Anterior cingulate cortex (tissue), 58 donors: ENCODE results near the gene MYOM1.

ENCODE experiments used
- DNase-seq, 58 donors: peaks; one replicate each; lab custom pipeline; 2025; lab: John Stamatoyannopoulos, UW

The MYOM1 gene

GRCh38 chr18:3122851-3123250, 96.9 kb downstream of the MYOM1 start:
- no peak for DNase-seq

- DNase-seq: no peak
Measured at GRCh38 chr18:3121259-3121658, 98.5 kb downstream of the MYOM1 start.

- no peak for DNase-seq
Measured at GRCh38 chr18:3120356-3120755, 99.4 kb downstream of the MYOM1 start.

- DNase-seq: no peak
Measured at GRCh38 chr18:3119401-3120341, 100.1 kb downstream of the MYOM1 start.

- DNase-seq: no peak
Measured at GRCh38 chr18:3118195-3119010, 101.4 kb downstream of the MYOM1 start.

GRCh38 chr18:3117493-3118192, 102.1 kb downstream of the MYOM1 start:
- DNase-seq: no peak

GRCh38 chr18:3115447-3116030, 104.2 kb downstream of the MYOM1 start:
- no peak for DNase-seq

GRCh38 chr18:3114451-3114850, 105.3 kb downstream of the MYOM1 start:
- DNase-seq: no peak

- DNase-seq: no peak
Measured at GRCh38 chr18:3114026-3114425, 105.7 kb downstream of the MYOM1 start.

- no peak for DNase-seq
Measured at GRCh38 chr18:3111523-3112240, 108.1 kb downstream of the MYOM1 start.

GRCh38 chr18:3110034-3110752, 109.6 kb downstream of the MYOM1 start:
- DNase-seq: no peak

GRCh38 chr18:3107740-3108151, 112.0 kb downstream of the MYOM1 start:
- DNase-seq: no peak

- DNase-seq: no peak
Measured at GRCh38 chr18:3104190-3105054, 115.3 kb downstream of the MYOM1 start.

- DNase-seq: no peak
Measured at GRCh38 chr18:3103576-3103975, 116.2 kb downstream of the MYOM1 start.

- DNase-seq: no peak
Measured at GRCh38 chr18:3102983-3103382, 116.8 kb downstream of the MYOM1 start.

GRCh38 chr18:3100498-3101132, 119.2 kb downstream of the MYOM1 start:
- DNase-seq: no peak

GRCh38 chr18:3099327-3099726, 120.4 kb downstream of the MYOM1 start:
- no peak for DNase-seq

- DNase-seq: no peak
Measured at GRCh38 chr18:3097082-3097481, 122.7 kb downstream of the MYOM1 start.
